HG02938 (cell line): ENCODE measurements around the gene RAP1GAP.
"Not testable (repeated sequence)": the region's sequence is repeated elsewhere in the genome, so short reads cannot be mapped to it uniquely, and the experiment has no call there.

ENCODE experiments used
- ATAC-seq: cut with Tn5 transposase; IDR thresholded peaks from one replicate; pipeline ENCODE4 v1.9.1; 2021; ENCODE audit warnings: mild to moderate bottlenecking, moderate library complexity; ENCODE audit not compliant: unreplicated experiment

RAP1GAP gene

DNA sequence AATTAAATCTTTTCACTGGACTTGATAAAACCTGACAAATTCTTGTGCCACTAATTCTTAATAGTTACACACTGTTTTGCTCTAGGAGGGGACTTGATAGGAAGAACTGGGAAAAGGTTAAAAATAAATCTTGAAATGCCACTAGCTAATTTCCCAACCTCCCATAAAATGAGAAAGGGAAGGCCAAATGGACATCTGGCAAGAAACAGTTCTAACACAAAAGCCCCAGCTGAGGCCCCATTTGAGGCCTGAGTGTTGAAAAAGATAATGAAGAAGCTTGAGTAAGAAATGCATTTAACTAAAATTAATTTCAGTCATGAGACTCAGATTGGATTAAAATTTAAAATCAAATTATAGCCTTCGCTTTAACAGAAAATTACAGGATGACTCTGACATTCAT is 11.2 kb upstream of the RAP1GAP start:
- no peak for ATAC-seq

DNA sequence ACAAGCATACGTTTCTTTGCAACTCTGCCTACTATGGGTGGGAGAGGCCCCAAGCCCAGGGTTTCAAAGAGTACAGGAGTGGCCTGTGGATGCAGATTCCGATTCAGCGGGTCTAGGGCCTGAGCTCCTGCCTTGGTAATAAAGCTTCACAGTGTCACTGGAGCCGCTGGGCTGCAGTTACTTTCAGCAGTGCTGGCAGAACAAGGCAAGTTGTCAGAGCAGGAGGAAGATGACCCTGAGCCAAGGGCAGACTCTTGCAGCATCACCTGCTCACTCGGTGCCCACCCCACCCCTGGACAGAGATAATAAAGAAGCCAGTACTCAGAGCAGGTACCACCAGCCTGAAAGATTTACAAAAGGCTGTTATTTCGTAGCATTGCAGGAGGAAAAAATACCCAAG is 8.0 kb upstream of the RAP1GAP start:
- ATAC-seq = no peak

DNA sequence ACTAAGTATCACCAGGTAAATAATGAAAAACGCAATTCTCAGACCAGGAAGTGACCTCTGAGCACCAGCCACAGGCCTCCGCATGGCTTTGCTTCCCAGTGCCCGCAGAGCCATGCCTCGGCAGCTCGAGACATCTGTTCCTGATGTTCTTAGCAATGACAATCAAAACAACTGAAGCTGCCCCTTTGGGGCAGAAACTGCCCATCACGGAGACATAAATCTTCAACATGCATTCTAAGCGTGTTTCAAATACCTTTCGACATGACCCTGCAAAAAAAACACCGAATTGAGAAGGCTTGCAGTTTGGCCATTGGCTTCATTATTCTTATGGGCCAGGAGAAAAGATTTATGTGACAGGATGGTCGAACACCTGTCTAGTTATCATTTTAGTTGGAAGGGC is 5.8 kb upstream of the RAP1GAP start:
- ATAC-seq = no peak

DNA sequence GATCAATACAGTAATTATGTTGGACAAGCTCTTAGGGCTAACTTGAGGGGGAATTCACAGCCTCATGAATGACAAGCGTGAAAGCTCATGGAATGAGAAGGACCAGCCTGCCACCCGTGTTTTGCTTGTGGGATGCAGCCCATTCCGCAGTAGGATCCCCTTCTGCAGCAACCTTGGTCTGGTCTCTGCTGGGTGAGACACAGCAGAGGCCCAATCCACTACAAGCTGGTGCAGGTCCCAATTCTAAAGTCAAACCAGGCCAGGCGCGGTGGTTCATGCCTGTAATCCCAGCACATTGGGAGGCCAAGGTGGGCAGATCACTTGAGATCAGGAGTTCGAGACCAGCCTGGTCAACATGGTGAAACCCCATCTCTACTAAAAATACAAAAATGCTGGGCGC is 4.7 kb upstream of the RAP1GAP start:
- not testable (repeated sequence) for ATAC-seq

DNA sequence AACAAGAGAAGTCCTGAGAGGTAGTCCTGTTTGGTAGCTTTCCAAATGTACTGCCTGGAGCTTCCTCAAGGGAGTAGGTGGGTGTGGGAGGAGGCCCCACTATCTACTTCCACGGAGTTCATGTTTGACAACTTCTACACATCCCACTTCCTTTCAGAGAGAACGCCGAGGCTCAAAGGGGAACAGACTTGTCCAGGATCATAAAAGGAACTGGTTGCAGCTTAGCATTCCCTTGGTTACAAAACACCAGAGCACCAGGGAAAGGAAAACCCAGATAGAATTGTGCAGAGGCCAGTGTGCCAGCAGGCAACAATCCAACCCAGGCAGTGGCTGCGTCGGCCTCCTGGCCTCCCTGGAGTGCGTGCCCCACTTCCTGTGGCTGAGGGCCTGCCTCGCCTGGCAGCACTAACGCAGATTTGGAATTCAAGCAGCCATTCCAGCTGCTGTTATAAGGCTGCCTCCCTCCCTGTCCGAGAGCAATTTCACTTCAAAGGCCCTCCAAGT is 4.2 kb upstream of the RAP1GAP start:
- ATAC-seq = no peak

DNA sequence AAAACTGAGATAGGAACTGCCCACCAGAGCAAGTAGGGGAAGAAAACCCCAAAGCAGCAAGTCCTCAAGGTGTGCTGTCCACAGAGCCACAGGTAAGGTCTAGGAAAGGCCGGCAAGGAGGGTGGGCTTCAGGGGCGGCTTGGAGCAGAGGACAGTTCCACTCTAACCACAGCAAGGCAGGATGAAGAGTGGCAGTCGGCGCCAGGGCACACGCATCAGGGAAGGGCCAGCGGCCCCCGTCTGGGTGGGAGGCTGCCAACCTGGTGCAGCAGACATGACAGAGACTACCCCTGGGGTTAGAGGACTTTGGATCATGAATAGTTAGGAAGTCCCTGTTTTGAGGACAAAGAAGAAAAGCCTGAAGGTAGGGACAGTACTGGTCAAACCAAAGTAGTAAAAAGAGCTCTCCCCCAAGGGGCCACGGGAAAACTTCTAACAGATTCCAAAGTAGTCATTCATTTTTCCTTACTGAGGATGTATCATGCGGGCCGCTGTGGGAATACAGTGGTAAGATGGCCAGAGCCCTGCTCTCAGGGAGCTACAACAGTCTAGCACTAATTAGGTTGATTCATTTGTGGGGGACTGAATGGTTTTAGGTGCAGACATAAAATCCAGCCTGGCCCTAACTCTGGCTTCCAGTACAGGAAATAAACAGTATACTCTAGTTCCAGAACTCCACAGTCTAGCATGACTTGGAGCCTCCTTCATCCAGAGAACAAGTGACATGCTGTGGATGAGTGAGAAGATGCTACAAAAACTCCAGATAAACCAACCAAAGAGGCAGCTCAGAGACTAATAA is 3.5 kb upstream of the RAP1GAP start:
- ATAC-seq = no peak

DNA sequence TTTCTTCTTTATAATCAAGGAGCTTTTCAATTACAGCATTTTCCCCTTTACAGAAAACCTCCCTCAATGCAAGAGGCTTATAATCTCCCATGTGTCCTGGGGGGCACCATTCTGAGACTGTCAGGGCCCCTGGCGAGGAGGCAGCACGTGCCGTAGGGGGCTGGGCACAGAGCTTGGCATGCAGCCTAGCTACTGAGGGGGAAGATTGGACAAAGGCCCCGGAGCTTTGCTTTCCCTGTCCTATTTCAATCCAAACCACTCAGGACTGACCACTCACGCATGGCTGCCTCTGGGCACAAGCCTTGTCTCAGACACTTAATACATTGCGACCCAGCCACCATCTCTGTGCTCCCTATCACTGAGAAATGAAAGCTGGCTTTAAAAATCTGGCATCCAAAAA is 2.8 kb upstream of the RAP1GAP start:
- ATAC-seq = no peak

DNA sequence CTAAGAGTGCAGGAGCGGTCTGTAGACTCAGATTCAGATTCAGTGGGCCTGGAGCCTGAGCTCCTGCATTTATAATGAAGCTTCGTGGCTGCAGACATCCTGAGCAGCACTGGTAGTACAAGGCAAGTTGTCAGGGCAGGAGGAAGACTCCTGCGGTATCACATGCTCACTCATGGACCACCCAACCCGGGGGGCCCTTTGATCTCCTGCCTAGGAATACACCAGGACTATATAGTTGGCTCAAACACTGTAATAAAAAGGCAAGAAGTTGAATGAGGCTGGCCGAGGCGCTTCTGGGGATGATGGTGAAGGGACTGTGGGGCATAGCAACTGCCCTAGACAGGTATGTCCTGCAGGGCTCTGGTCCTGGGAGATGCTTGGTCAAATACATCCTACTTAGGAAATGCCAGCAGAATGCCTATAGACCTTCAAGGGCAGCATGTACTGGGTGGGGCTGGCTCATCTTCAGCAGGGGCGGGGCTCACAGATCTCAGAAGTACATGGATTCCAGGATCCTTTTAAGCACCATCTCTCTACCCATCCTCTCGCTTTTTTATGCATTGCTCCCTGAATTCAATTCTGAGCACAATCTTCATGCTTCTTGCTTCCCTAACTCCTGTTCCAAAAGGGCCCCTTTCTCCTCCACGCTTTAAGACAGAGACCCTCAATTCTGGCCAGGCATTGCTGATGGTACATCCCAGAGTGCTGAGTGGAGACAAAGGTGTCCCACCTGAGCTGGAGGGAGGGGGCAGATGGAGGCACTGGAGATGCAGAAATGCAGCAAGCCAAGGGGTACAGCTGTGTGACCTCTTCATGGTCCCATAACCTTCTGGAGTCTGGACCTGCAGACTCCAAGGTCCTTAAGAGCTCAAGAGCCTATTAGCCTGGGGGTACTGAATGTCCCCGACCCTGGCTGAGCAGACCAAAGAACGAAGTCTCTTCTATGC is 2.1 kb upstream of the RAP1GAP start:
- no peak for ATAC-seq

DNA sequence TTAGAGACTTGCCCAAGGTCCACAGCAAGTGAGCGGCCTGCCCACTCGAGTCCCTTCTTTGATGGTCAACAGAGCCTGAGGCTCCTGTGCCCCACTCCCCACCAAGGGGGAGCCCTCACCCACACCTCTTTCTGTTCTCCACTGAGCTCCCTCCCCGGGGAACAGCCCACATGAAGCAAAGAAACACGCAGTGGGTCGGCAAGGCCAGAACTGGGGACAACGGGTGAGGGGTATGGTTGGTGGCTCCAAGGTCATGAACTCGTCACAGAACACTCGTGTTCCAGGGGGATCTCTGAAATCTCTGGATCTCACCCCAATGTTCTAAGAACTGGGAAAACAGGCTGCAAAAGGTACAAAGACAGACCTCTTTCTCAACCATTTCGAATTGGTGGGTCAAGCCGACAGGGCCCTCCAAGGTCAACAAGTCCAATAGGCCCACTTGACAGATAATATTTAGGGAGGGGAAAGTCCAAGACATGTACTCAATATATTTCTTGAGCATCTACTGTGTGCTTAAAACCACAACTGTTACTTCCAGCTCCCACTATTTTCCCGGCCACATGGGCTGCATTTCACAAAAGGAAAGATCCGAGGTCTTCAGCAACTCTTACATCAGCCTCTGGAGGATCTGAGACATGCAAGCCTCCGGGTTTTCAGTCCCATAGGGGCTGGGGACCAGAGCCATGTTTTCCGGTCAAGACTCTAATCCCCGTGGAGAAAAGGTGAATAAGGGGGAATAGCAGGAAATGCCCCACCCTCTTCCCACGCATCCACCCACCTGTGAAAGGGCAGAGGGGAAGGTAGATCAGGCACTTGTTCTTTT is 1.1 kb upstream of the RAP1GAP start:
- no peak for ATAC-seq

DNA sequence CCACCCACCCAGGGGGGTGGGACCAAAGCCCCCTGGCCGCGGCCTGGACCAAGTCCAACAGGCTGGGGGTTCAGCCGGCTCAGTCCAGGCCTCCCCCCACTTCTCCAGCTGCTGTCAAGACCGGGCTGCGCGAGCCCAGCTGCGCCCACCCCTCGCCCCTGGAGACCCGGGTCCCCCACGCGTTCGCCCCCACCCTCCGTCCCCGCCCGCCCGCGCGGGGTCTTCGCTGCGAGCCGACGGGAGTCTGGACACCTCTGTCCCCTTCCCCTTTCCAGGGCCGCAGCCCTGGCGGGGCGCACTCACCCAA is 253 bp downstream of the RAP1GAP start:
- no peak for ATAC-seq

DNA sequence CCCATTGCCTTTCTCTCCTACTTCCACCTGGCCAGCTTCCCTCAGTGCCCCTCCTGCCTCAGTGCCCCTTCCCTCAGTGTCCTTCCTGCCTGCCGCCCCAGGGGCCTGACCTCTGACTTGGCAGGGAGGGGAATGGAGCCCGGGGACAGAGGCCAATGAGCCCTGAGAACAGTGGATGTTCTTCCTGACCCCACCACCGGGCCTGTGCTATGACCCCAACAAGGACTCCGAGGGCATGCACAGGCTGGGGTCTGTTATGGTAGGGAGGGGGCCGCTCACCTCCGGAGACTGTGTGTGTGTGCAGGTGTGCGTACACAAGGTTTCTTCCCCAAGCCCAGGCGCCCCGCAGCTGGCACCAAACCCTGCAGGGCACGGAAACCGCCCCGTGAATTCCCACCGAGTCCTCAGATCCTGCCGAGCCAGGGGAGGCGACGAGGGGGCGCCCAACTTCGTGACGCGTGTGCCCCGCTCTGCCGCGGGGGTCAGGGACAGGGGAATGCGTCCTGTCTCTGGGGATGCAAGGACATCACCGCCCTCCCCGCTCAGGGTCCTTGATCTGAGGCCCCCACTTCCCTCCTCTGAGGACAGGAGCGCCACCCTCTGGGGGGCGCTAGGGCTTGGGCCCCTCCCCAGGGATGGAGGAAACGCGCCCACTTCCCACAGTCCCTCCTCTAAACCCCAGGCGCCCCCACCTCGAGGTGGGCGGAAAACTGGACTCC is 766 bp downstream of the RAP1GAP start:
- no peak for ATAC-seq

DNA sequence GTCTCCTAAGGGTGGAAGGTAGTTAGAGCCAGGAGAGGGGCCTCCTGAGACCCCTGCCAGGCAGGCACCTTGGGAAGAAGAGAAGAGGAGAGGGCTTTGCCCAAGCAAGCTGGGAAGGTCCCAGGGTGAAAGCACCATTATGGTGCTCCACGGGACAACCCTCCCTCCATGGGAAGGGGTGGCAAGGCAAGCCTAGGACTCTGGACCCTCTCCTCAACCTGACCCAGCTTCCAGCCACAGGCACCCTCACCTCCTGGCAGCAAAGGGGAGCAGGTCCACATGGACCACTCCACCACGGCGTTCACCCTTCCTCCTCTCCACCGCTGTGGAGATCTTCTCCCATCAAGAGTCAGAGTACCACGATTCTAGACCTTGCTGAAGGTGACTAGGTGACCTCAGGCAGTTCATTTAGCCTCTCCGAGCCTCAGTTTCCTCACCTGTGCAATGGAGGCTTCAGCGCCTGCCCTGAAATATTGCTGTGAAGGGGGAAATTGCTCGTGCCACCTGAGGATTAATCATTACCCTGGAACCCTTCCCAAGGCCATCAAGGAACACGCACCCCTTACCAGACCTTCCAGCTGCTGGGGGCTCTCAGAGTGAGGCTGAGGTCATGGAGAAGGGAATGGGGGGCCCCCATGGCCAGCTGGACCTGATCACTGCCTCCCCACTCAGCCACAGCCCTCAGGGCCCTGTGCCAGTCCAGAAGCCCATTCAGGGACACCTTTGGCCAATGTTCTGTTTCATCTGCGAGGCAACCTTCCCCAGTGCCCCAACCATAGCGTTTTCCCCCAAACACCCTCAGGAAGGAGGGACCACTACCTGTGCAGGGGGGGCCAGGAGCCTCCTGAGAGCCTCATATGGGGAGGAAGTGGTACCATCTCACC is 1.6 kb downstream of the RAP1GAP start:
- ATAC-seq = no peak

DNA sequence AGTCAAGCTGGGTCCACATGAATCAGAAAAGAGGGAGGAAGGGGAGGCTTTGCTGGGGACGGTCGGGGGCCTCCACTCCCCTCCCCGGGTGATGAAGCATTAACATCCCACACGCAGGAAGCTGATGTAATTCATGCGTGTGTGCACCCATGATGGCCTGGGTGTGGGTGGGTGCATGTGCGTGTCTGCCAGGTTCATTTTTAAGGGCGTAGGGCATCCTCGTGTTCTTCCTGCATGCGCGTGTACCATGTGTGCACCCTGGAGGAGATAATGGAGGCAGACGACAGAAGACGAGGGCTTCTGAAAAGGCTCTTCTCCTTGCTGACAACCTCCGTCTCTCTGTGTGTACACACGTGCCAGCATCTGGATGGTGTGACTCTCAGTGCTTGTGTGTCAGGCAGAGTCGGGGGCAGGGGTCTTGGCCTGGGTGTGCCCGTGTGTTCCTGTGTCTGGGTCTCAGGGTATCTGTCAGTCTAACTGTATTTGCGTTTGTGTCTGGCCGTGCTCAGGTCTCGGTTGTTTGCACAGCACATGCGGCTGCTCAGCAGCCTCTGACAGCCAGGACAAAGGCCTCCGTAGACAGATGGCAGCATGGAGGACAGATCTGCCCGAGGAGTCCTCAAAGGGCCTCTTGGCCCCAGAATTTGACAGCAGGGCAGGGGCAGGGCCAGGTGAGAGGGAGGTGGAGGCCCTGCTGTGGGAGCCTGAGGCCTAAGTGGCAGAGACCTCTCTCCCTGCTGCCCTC is 2.4 kb downstream of the RAP1GAP start:
- no peak for ATAC-seq

DNA sequence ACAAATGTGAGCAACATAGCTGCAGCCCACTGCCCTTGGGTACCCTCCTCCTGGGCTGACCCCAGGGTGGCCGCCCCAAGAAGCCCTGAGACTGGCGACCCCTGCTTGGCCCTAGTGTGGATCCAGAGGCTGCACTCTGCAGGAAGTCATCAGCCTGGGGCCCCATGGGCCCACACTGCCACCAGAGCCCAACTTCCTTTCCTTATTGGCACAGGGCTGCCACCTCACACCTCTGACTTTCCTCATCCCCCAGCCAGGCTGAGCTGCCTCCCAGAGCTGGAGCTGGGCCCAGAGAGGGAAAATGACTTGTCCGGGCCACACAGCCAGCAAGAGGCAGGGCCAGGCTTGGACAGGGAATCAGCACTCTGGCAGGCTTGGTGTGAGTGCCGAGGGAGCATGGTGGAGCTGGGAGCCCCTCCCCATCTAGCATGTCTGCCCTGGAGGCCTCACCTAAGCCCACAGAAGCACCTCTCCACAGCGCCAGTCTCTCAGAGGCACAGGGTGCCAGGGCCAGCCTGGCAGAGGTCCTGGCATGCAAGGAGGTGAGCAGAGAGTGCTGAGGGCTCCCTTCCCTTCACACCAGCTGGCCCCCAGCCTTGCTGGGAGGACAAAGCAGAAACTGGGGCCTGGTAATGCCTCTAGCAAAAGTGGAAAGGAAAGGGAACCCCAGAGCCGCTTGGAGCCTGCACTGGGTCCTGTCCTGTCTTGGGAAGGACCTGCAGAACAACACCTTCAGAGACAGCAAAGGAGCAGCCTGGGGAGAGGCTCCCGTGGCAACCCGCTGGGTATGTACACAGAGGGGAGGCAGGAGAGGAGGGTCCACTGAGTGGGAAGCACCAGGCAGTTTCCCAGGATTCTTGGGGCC is 3.2 kb downstream of the RAP1GAP start:
- ATAC-seq = no peak

DNA sequence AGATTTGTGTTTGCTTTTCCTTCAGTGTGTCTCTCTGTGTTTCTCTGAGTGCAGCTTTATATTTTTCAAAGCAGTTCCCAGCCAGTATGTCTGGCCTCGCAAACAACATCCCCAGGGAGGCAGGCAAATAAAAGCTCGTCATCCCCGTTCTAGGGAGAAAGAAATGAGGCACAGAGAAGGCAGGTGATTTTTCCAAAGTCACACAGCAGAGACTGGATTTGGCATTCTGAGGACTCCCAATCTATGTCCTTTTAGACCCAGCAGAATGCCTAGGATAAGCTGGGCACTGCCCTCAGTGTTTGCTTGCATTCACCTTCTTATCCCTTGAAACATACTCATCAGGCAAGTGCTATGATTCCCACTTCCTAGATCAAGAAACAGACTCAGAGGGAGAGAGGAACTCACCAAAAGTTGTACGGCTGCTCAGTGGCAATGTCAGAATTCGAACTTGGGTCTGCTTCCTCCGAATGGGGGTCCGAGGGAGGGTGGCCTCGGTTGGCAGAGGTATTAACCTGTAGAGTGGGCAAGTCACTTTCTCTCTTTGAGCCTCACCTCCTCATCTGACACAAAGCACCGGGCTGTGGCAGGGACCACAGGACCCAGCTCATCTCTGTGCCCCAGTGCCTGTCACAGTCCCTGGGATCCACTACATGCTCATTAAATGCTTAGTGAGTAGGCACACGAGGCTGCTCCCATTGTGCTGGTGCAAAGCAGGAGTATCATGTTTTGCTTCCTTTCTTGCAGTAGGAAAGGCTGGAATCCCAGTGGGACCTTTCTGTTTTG is 4.2 kb downstream of the RAP1GAP start:
- no peak for ATAC-seq

DNA sequence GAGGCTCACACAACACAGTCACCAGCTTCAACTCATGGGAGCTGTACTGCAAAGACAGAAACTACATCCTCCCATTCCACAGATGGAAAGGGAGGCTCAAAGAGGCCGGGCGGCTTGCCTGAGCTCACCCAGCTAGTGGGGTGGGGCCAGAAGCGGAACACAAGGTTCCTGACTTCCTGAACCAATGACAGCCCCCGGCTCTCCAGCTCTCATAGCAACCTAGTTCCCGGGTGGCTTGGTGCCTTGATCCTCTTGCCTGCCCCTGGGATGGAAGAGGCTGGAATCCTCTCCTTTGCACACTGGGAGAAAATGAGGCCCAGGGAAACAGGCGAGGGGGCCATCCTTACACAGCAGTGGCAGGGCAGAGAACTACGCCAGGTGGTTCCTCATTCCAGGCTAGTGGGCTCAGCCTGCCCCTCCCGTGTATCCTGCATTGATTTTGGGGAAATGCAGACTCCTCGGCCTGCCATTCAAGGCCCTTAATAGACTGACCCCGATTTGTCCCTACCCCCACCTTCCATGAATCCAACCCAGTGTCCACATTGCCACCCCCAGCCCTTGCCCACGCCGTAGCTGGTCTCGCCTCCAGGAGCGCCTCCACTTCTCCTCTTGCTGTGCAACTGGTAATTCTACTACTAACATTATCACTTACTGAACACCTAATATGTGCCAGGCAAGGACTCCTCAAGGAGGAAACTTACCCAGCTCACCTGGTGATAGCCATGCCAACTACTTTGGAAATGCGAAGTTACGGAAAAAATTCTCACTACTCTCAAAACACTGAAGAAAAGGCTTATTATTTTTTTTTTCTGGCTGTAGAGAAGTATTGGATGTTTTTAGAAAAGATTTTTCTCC is 5.0 kb downstream of the RAP1GAP start:
- no peak for ATAC-seq
